Activated CD4-positive, alpha-beta T cell treated with anti-CD3 and anti-CD28 coated beads, Interleukin-2, amount 50 U/mL, for 24 hours (primary cell): Measurements from ENCODE around the gene ICOSLG.
"Not testable (repeated sequence)": the region's sequence is repeated elsewhere in the genome, so short reads cannot be mapped to it uniquely, and the experiment has no call there.

Experiments
- DNase-seq, 2 donors: peaks; one replicate each; pipeline ENCODE4 v3.0.0-alpha.2; 2020; ENCODE audit warnings: low read depth in 1 of 2, low spot score in 1 of 2

ICOSLG gene

DNA sequence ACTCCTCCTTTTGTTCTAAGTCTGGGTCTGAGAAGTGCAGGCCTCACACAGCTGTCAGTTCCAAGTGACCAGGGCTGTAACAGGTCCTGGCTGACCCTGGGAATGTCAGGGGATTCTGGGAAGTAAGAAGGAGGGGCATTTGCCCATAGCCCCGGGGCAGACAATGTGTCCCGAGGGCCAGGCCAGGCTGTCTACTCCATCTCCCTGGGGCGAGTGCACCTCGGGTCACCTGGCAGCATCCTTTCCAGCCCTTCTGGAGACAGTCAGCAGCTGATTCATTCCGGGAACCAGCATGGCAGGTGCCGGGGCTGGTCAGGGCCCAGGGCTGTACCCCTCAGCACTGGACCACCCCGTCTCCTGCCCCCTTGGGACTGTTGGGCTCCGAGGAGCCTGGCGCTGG is 13.1 kb downstream of the ICOSLG start:
- not testable (repeated sequence) for DNase-seq

DNA sequence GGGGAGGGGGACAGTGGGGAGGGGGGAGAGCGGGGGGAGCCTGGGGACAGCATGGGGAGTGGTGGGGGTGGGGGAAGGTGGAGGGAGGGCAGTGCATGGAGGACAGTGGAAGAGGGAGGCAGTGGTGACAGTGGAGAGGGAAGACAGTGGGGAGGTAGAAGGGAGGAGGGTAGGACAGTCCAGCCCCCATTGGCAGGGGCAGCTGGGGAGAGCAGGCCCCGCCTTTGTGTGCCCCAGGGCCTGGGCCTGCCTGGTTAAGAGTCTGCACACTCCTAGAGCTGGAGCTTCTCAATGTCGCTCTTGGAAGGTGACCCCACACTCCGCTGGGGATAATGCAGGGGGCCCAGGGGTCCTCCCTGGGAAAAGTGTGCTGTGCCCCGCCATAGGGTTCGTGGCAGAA is 15.1 kb downstream of the ICOSLG start:
- not testable (repeated sequence) for DNase-seq

DNA sequence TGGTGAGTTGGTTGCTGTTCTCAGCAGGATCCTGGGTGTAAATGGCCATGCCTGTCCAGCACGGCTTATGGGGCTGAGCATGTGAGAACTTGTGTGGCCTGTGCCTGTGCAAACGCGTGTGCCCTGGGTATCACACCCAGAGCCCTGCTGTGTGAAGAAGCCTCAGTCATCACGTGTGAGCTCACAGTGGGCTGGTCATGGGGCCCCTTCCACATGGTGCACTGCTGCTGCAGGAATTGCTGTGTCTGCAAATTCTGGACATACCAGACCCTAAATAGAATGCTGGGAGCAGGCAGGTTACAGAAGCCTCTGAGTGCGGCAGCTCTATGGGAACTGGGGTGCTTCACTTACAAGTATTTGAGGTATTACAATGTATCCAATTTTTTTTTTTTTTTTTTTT is 17.4 kb downstream of the ICOSLG start:
- DNase-seq, result not testable (repeated sequence)

DNA sequence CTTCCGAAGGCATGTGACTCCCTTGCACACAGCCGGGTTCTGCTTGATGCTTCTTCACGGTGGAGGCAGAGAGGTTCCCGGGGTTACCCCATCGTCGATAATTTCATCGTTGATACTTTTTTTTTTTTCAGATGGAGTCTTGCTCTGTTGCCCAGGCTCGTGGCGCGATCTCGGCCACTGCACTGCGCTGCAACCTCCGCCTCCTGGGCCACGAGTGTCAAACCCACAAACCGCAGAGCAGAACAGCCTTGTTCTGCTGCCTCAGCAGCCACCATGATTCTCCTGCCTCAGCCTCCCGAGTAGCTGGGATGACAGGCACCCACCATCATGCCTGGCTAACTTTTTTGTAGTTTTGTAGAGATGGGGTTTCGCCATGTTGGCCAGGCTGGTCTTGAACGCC is 20.1 kb downstream of the ICOSLG start:
- not testable (repeated sequence) for DNase-seq

DNA sequence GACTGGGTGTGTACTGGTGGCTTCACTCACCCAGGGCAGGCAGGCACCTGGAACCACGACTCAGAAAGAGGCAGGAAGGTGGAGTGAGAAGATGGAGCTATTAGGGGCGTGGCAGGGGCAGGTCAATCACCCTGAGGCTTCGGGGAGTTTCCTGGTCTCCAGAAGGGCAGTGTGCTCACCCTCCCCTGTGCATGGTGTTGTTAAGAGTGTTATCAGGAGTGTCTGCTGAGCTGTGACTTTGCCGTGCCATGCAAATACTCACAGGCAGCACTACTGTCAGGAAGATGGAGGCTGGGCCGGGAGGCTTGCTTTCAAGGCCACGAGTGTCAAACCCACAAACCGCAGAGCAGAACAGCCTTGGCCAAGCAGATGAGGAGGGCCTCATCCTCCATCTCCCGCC is 22.3 kb downstream of the ICOSLG start:
- not testable (repeated sequence) for DNase-seq

DNA sequence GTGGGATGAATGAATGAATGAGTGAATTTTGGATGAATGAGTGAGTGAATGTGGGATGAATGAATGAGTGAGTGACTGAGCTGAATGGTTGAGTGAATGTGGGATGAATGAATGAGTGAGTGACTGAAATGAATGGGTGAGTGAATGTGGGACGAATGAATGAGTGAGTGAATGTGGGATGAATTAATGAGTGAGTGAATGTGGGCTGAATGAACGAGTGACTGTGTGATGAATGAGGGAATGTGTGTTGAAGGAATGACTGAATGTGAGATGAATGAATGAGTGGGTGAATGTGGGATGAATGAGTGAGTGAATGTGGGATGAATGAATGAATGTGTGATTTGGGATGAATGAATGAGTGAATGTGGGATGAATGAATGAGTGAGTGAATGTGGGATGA is 28.8 kb downstream of the ICOSLG start:
- not testable (repeated sequence) for DNase-seq

DNA sequence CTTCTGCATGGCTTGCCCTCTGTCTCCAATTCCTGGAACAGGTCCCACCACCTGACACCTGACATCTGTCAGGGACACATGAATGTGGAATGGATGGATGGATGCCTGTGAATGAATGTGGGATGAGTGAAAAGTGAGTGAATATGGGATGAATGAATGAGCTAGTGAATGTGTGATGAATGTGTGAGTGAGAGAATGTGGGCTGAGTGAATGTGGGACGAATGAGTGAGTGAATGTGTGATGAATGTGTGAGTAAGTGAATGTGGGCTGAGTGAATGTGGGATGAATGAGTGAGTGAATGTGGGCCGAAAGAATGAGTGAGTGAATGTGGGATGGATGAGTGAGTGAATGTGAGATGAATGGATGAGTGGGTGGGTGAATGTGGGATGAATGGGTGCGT is 29.2 kb downstream of the ICOSLG start:
- DNase-seq, result not testable (repeated sequence)

DNA sequence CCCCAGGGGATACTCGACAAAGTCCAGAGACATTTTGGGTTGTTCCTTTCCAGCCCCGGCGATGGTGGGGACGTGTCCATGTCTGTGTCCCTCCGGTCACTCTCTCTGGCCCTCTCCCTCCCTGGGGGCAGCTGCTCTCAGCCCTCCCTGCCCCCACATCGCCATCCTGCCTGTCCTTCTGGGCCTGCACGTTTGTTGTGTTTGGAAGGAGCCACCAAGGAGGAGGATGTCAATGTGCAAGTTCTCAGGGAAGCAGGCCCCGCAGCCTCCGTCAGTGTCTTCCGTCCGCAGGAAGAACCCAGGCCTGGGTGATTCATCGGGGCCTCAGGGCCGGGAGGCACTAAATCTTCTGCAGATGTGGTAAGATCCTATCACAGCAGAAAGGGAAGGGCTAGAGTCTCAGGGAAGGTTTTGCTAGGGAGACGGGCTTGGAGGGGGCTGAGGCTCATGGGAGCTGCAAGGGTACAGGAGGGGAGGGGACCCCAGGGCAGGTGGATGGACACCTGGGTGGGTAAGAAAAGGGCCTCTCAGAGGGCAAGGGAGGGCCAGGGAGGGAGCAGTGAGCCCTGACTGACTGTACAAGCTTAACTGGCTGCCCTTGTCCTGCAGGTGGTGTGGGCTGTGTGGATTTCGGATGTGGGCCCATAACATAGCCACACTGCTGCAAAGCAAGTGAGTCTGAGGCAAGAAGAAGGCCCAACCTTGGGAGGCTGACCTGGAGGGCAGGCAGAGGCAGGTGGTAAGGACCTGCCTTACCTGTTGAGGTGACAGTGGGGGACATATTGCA is 32.7 kb downstream of the ICOSLG start:
- DNase-seq, result not testable (repeated sequence)

DNA sequence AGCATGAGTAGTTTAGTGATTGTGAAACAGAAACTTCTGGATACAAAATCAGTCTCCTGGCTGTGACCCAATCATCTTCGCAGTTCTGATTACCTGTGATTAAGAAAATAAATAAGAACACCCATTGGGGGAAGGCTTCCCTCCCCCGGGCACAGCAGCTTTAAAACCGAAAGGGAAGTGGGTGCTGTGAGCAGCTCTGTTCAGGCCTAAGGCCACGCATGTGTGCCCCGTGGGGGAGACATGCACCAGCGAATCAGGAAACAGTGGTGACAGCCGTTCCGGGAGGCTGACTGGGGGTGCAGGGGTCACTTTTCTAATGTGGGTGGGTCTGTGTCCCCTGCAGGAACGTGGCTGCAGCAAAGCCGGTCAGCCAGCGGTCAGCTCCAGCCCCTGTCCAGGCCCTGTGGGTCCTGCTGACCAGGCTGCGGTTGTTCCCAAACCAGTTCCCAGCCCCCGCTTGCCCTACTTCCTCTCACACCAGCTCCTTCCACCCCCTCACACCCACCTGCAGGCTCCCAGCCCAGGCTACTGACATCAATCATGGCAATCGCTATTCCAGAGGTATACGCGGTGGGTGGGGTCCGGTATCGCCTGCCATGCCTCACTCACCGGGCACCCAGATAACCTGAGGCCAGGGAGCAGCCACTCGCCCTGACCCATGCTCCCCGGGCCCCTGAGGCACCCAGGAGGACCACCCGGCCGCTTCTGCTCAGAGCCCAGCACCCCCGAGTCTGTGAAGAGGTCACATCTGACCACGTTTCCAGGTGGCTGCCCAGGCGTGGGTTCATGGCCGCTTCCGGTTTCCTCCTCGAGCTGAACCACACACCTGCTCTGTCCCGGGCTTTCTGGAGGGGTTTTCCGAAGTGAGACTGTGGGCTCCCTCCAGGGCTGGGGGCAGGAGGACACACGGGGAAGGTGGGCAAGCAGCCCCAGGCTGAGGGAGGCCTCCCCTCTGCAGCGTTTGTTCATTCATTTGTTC is 33.8 kb downstream of the ICOSLG start:
- not testable (repeated sequence) for DNase-seq

DNA sequence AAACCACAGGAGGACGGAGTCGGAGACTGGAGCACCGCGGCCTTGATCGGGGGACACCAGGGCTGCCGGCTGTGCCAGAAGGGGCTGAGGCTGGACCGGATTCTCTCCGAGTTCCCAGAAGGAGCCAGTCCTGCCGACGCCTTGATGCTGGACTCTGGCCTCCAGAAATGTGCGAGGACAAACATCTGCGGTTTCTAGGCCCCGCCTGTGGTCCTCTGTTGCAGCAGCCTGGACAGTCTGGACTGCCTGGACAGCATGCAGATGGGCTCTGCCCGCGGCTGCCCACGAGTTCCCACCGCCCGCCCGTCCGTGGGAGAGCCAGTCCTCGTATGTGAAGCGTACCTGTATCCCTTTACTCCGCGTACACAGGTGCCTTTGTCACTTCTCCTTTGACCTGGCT is 34.6 kb downstream of the ICOSLG start:
- not testable (repeated sequence) for DNase-seq

DNA sequence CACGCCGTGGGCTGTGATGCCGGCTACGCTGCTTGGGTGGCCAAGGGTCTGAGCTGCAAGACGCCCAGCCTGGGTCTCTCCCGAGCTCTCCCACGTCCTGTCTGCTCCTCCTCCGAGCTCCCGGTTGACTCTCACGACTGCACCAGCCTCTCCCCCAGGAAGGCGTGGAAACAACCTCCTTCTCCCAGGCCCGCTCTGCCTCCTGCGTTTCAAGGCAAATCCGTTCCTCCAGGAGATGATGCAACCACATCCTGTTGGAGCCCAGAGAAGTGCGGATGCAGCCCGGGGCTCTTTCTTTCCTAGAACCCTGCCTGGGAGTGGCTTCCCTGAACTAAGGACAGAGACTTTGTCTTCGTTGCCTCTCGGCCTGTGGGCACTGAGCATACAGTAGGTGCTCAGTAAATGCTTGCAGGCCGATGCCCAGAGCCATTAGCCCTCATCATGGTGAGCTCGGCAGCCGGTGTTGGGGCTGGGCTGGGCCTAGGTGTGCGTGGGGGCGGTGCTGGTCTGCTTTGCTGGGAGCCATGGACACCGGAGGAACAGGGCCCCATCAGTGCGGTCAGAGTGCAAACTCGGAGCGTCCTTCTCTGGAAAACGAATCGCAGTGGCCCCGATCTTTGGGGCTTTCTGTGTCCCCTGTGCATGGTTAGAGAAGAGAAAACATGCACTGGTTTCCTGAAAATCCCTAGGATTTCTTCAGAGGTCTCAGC is 38.0 kb downstream of the ICOSLG start:
- not testable (repeated sequence) for DNase-seq

DNA sequence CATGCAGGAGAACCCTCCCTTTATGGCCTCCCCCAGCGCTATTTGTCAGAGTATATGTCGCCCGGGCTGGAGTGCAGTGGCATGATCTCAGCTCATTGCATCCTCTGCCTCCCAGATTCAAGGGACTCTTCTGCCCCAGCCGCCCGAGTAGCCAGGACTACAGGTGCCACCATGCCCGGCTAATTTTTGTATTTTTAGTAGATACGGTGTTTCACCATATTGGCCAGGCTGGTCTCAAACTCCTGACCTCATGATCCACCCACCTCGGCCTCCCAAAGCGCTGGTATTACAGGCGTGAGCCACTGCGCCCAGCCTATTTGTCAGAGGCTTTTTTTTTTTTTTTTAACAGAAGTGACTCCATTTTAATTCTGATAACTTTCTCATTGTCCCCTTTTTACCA is 40.7 kb downstream of the ICOSLG start:
- DNase-seq, result not testable (repeated sequence)

DNA sequence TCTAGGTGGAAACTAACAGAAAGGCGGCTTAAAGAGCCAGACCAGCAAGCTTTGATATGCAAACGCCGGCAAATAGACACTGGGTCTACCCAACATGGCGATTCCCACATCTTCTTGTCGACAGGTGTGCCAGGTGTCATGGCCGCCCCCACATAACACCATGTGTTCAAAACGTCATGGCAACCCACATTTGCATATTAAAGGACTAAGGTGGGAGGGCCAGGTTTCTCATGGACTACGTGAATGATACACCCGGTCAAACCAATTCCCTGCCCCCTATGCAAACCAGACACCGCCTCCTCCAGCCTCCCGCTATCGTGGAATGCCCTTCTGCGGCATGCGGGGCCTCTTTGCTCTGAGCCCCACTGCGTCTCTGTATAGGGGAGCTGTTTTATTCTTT is 41.3 kb downstream of the ICOSLG start:
- no peak for DNase-seq

DNA sequence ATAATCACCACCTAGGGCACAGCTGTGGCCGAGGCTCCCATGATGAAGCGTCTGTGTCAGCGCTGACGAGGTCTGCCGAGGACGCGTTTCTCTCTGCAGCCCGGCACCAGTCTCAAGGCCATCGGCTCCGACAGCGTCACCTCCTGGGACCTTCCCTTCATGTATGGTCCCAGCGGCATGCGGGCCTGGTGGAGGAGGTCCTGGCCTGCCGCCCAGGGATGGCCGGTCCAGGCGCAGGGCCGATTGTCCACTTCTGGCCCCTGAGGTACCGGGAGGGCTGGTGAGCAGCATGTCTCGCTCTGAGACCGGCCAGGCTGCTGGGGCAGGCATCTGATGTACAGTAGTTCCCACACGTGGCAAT is 43.6 kb downstream of the ICOSLG start:
- DNase-seq, result not testable (repeated sequence)

DNA sequence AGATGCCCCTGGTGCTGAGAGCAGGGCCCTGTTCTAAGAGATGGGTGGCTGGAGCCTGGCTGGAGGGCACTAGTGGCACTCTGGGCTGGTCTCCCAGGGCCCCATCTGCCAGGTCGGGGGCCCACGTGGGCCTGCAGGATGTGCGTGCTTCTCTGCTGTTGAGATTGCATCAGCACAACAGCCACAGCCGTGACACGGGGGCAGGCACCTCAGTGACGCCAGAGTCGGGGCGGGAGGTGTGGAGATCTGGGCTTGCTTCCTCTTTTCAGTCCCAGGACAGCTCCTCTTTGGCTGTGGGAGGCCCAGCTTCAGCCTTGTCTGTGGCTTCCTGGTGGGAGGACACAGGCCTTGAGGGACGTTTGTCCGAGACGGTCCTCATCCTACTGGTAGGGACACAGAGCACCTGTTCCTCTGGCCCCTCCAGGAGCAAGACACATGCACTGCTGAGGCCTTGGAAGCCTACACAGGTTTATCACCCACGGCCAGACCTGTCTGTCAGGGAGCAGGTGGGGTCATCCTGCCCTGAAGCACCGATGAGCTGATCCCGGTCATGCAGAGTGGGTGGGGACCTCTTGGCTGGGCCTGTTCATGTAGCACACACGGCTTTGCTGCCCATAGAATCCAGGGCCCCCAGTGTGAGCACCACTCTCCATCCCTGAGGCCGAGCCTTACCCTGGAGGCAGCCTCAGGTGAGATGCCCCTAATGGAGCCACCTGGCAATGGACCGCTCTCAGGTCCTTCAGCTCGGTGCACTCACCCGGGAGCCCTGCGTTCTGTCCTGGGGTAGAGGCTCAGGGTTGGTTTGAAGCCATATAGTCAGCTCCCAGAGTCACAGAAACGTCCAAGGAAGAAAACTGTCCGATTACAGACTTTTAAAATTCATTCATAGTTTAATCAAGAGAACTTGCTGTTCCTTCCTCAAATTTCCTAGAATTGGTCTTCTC is 44.3 kb downstream of the ICOSLG start:
- DNase-seq, result peak; percentile 29 to 45

DNA sequence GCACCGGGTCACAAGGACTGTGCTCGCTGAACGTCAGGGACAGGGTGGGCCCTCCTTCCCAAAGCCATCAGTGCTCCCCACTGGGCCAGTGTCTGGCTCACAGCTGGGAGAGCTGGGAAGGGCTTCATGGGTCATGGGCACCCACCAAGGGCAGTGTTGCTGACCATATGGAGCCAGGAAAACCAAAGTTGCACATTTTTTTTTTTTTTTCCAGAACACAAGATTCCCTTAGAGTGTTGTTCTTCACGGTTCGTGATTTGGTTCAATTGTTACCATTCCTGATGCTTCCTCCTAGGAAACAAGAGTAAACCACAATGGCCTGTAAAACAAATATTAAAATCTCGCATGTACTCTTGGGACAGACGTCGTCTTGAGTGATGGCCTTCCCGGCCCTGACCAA is 45.9 kb downstream of the ICOSLG start:
- not testable (repeated sequence) for DNase-seq

DNA sequence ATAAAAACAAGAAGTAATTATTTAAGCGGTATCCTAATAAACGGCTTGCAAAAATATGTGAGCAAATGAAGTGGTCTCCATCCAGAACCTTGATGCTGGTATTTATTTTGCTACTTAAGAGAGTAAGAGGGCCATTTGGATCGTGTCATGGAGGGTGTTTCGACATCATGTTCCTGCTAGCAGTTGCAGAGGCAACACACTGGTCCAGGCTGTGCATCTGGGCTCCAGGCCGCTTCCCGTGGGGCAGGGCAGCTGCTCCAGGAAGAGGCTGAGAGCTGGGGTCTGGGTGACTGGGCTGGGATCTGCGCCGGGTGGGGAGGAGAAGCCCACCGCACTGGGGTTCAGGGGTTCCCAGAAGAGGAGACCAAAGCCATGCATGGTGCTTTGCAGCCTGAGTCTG is 46.3 kb downstream of the ICOSLG start:
- not testable (repeated sequence) for DNase-seq

DNA sequence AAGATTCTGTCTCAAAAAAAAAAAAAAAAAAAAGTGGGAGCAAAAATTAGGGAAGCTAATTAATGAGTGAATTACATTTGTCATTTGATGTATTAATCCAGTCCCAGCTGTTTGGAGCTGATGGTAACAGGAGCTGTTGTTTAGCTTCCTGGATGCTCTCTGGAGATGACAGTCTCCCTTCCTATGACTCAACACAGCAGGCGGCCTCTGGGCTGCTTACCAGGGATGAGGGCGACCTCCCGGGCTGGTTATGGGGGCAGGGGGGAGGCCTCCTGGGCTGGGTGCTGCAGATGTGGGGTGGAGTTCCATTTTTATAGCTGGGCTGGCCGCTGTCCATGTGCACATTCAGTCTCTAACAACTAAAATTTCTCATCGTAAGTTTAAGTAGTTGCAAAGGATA is 47.6 kb downstream of the ICOSLG start:
- not testable (repeated sequence) for DNase-seq

DNA sequence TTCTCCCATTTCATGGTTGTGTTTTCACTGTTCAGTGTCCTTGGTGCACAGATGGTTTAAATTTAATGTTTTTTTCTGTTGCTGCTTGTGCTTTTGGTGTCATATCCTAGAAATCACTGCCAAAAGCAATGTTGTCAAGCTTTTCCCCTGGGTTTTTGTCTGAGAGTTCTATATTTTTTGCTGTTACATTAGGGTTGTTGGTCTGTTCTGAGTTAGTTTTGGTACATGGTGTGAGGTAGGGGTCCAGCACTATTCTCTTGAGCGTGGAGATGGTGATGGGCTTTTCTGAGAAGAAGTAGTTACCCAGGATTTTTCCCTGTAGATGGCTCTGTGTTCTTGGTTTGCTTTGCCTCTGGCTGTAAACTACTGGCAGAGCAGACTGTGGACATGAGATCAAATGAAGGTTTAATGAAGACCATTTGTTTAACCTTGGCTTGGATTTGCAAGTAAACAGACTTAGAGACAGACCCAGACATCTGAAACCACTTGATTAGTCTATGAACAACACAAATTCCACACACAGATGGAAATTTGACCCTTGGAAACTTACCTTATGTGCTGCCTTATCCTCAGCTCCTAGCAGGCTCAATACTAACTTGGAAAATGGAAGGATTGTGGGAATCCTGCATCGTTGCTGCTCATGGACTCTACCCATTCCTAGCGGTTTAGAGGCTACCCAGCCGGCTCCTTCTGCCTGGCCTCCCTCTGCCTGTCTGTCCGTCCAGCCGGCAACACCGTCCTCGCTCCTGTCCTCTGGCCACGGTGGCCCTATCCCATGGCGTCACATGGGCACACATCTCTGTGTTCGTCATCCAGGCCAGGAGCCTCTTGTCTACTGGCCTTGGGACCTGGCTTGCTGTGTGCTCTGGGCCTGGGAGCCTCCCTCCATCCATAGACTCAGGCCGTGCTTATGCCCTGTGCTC is 50.1 kb downstream of the ICOSLG start:
- not testable (repeated sequence) for DNase-seq
